ENCODE measurements around the gene TAMALIN. TPM values are rescaled to one million over a fixed set of nuclear protein-coding genes. Genes with fewer than 3 reads are reported as not detected.

TAMALIN gene
- total and polyA plus RNA-seq, 2 experiments from 2014 or later, result 0.34 to 3.0 TPM

- TF ChIP-seq CTCF (conservative IDR thresholded peaks at IDR 0.05; ENCODE audit: low read depth in 2 of 2) (no peak), REST (IDR thresholded peaks at IDR 0.05; ENCODE audit: unreplicated experiment) (no peak), CREB1 (CRISPR knock-in tag; IDR thresholded peaks at IDR 0.05; ENCODE audit: low read depth) (no peak)
Observed at GRCh38 chr12:52050116-52050757, 43.5 kb downstream of the TAMALIN start (continued).

- Histone ChIP-seq H3K27me3 (ENCODE audit: insufficient read depth) (peaks cover 51% of the 10 kb centered on the region), H3K79me2 (replicated peaks; ENCODE audit: insufficient read depth) (no peaks in the 10 kb centered on the region), H3K27ac (ENCODE audit: low read depth) (no peak within 1 kb of the TSS), H3K4me2 (peak within 1 kb of the TSS; percentile 98), H3K4me1 (ENCODE audit: insufficient read depth) (peaks cover 18% of the 10 kb centered on the region), H3F3A (replicated peaks; ENCODE audit: low read depth) (peaks cover 2% of the 10 kb centered on the region; the same call in 1 of the 2 replicates), H3K4me3 (peak within 1 kb of the TSS; percentile 86), H3K36me3 (ENCODE audit: insufficient read depth) (no peaks in the 10 kb centered on the region), H4K20me1 (replicated peaks; ENCODE audit: insufficient read depth) (peaks cover 30% of the 10 kb centered on the region), H3K9me2 (ENCODE audit: insufficient read depth) (no peaks in the 10 kb centered on the region), H2AFZ (no peak within 1 kb of the TSS)
- ATAC-seq (peak; percentile 69), DNase-seq (ENCODE audit: low spot score) (peak; percentile 93)
- Mint-ChIP-seq H3K36me3 (ENCODE audit: low read depth) (peaks cover 3% of the 10 kb centered on the region; the same call in 1 of the 3 replicates), H3K4me1 (peaks cover 28% of the 10 kb centered on the region), H3K4me3 (peak within 1 kb of the TSS; percentile 78), H3K27me3 (ENCODE audit: insufficient read depth, low read depth, poor library complexity) (peaks cover 34% of the 10 kb centered on the region), H3K27ac (no peak within 1 kb of the TSS), H3K9me3 (no peaks in the 10 kb centered on the region; the same call in 2 of the 3 replicates)
- TF ChIP-seq EZH2 (IDR thresholded peaks at IDR 0.05; ENCODE audit: low read depth, unreplicated experiment), result no peak
- TF ChIP-seq NANOG (IDR thresholded peaks at IDR 0.05; ENCODE audit: borderline replicate concordance), result no peak
- no peak for TF ChIP-seq ETS1 (IDR thresholded peaks at IDR 0.05)
- no peak for TF ChIP-seq ZNF114 (CRISPR knock-in tag; IDR thresholded peaks at IDR 0.05)
- no peak for TF ChIP-seq CTCF (conservative IDR thresholded peaks at IDR 0.05; ENCODE audit: low read depth in 2 of 2)
- TF ChIP-seq CREB1 (CRISPR knock-in tag; IDR thresholded peaks at IDR 0.05; ENCODE audit: low read depth), result peak; percentile 73
- no peak for TF ChIP-seq EZH2phosphoT487 (IDR thresholded peaks at IDR 0.05; ENCODE audit: unreplicated experiment)
- TF ChIP-seq STAT1 (IDR thresholded peaks at IDR 0.05; ENCODE audit: unreplicated experiment), result no peak
Observed at GRCh38 chr12:52050758-52051541, 44.2 kb downstream of the TAMALIN start, which contains the start of gene NR4A1. Gene NR4A1, plus strand, starts transcription at chr12:52051442. Its CDS starts 2,887 bp downstream, at chr12:52054329.
